Epithelial cell of proximal tubule (primary cell): ENCODE data around the gene AKR1D1. TPM values are rescaled to one million over a fixed set of nuclear protein-coding genes. Genes with fewer than 3 reads are reported as not detected.

Source experiments
- DNase-seq: peaks from one replicate; pipeline ENCODE4 v3.0.0-alpha.2; 2011; ENCODE audit warnings: low read depth
- H3K4me3 ChIP-seq: 2 replicates; pipeline ENCODE4 v1.5.1; 2011; ENCODE audit warnings: low read depth, mild to moderate bottlenecking, low read length
- total RNA-seq: library from RNA; depleted of rRNA; stranded (reverse); fragments of >200 nt; gene quantifications from 2 replicates; pipeline ENCODE4 v1.2.3, GENCODE V29; 2015
- TF ChIP-seq, protein P1 (sequence below): conservative IDR thresholded peaks from 2 replicates; pipeline ENCODE4 v1.5.1; 2012; ENCODE audit warnings: low read depth, mild to moderate bottlenecking, low read length

Gene AKR1D1
- total RNA-seq, 1 donor from 2014 or later = not detected

DNA sequence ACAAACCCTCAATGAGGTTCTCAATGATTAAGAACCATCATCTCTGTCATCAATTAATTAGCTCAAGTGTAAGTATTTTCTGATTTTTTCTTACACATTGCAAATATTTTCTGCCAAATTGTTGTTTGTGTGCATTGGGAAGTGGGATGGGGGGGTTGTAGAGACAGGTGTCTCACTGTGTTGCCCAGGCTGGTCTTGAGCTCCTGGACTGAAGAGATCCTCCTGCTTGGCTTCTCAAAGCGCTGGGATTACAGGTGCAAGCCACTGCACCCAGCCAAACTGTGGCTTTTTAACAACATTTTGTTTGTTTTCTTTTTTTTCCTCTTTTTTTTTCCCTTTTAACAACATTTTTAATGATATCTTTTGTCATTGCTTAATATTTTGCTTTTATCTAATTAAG is 87.5 kb downstream of the AKR1D1 start:
- TF ChIP-seq, protein P1, sequence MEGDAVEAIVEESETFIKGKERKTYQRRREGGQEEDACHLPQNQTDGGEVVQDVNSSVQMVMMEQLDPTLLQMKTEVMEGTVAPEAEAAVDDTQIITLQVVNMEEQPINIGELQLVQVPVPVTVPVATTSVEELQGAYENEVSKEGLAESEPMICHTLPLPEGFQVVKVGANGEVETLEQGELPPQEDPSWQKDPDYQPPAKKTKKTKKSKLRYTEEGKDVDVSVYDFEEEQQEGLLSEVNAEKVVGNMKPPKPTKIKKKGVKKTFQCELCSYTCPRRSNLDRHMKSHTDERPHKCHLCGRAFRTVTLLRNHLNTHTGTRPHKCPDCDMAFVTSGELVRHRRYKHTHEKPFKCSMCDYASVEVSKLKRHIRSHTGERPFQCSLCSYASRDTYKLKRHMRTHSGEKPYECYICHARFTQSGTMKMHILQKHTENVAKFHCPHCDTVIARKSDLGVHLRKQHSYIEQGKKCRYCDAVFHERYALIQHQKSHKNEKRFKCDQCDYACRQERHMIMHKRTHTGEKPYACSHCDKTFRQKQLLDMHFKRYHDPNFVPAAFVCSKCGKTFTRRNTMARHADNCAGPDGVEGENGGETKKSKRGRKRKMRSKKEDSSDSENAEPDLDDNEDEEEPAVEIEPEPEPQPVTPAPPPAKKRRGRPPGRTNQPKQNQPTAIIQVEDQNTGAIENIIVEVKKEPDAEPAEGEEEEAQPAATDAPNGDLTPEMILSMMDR = no peak

DNA sequence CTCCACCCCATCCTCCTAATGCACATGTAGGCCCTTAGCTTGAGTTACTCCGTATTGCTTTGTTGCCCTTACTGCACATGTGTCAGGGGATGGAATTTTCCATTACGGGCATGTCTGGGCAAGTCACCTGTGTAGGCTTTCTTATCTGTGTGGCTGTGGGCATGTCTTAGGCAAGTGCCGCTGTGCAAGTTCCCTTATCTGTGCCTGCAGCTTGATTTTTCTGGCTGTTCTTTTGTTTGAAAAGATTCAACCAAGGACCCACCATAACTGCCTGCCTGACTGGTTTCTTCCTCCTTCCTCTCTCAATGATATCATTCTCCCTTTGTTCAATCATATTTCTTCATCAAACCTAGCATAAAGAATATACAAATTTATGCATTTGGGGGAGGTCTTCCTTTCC is 88.5 kb downstream of the AKR1D1 start:
- DNase-seq = no peak
- no peak overlapping the region for H3K4me3 ChIP-seq
- TF ChIP-seq, protein P1 = no peak

More for the DNA sequence above, 87.5 kb downstream of the AKR1D1 start:
- H3K4me3 ChIP-seq = no peak overlapping the region
- no peak for DNase-seq

DNA sequence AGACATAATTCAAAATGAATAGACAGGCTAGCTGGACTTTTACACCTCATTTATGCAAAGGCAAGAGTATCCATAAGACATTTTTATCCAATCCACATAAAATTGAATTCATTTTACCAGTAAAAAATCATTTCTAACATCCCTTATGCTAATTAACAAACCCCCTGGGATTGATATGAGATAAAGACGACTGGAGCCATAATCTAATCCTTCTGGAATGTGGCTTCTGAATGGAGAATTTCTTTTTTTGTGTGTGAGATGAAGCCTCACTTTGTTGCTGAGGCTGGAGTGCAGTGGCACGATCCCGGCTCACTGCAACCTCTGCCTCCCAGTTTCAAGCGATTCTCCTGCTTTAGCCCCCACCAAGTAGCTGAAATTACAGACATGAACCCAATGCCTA is 90.4 kb downstream of the AKR1D1 start:
- no peak overlapping the region for H3K4me3 ChIP-seq
- no peak for DNase-seq
- TF ChIP-seq, protein P1 = no peak

DNA sequence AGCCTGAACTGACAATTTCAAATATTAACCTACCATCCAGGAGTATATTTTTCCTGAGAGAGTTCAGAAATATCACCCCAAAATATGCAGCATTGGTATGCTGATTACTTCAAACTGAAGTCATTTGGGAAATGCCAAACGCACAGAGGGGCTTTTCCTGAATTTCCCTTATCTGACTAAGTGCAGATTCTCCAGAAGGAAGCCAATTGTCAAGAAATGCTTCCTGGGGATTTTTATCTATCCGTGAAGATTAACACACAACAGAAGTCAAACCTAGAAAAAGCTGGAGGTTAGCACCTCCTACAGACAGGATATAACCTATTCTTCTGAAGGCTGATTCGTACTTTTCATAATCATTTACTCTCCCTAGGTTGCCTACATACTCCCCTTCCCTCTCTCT is 91.0 kb downstream of the AKR1D1 start:
- H3K4me3 ChIP-seq = no peak overlapping the region
- DNase-seq = no peak
- TF ChIP-seq, protein P1 = no peak

DNA sequence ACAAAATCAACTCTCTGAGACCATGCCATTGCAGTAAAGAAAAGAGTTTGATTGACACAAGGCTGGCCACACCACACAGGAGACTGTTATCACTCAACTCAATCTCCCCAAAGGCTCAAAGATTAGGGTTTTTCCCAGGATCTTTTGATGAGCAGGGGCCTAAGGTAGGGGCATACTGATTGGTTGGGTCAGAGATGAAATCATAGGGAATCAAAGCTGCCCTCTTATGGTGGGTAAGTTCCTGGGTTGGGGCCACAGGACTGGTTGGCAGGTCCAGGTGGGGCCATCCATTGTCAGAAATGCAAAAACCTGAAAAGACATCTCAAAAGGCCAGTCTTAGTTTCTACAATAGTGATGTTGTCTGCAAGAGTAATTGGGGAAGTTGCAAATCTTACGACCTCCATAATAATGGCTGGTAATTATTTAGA is 91.6 kb downstream of the AKR1D1 start:
- DNase-seq = no peak
- TF ChIP-seq, protein P1 = no peak
- no peak overlapping the region for H3K4me3 ChIP-seq

Other genes starting within 250 kb of the AKR1D1 start
- gene DGKI, start 229.5 kb upstream of the AKR1D1 start, total RNA-seq = 0.14 and 0.69 TPM in 2 replicates
- gene CREB3L2, start 74.4 kb upstream of the AKR1D1 start, total RNA-seq = 14.5 and 18.3 TPM in 2 replicates